ENCODE data around the gene QKI.

- TF ChIP-seq GABPA (IDR thresholded peaks at IDR 0.05; ENCODE audit: borderline replicate concordance, insufficient read depth, low read length) = no peak
- TF ChIP-seq CEBPB (IDR thresholded peaks at IDR 0.05; ENCODE audit: low read depth, low read length) = no peak
- no peak for TF ChIP-seq JUN (IDR thresholded peaks at IDR 0.05; ENCODE audit: low read depth, low read length)
- no peak for TF ChIP-seq JUND (IDR thresholded peaks at IDR 0.05; ENCODE audit: low read length)
- no peak for TF ChIP-seq CHD1 (IDR thresholded peaks at IDR 0.05; ENCODE audit: low read depth, low read length)
These were observed 52.4 kb downstream of the QKI start for GRCh38 chr6:163466839-163467390.
